Measurements from ENCODE around the gene ADPRHL1. TPM values are rescaled to one million over a fixed set of nuclear protein-coding genes. Genes with fewer than 3 reads are reported as not detected.

Gene ADPRHL1
- total RNA-seq, 1 experiment from 2014 or later, result 2.7 TPM

DNA sequence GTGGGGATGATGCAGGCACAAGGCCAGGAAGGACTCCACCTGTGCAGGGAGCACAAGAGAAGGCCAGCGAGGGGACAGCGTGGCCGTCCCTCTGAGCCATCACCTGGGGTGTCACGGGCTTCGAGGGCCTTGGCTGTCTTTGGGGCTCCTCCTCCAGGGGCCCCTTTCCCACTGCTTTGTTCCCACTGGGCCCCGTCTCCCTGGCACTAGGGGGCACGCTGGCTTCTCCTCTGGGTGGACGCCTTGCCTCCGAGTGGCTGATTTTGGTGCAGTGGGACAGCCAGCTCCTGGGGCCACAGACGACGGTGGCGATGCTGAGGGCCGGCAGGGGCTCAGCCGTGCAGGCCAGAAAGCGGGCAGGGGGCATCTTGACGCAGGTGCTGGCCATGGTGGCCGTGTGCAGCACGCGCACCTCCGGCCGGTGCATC lies 46.2 kb downstream of the ADPRHL1 start:
- H3K27me3 ChIP-seq (ENCODE audit: insufficient read depth, low read length), result no peaks in the 10 kb centered on the region
- H3K4me2 ChIP-seq (ENCODE audit: insufficient read depth, insufficient read length, low read length), result no peak overlapping the region
- H2BK15ac ChIP-seq (ENCODE audit: low read depth, low read length), result no peak overlapping the region
- no peaks in the 10 kb centered on the region for H3K4me1 Mint-ChIP-seq
- H2BK5ac ChIP-seq (ENCODE audit: insufficient read length, low read length), result no peak overlapping the region
- H3K79me1 ChIP-seq (ENCODE audit: insufficient read depth, low read depth, low read length, poor library complexity, severe bottlenecking), result no peaks in the 10 kb centered on the region
- no peak overlapping the region for H4K5ac ChIP-seq (ENCODE audit: insufficient read length, low read depth, low read length)
- H3K27ac ChIP-seq (ENCODE audit: insufficient read length, low read depth, low read length), result no peak overlapping the region
- H4K20me1 ChIP-seq (ENCODE audit: control insufficient read depth, insufficient read depth, insufficient read length), result no peaks in the 10 kb centered on the region
- no peak overlapping the region for H2AFZ ChIP-seq (ENCODE audit: low read length)
- no peak overlapping the region for H3K56ac ChIP-seq (ENCODE audit: insufficient read length, low read depth, low read length)
- no peak overlapping the region for H3K18ac ChIP-seq (ENCODE audit: insufficient read length, low read depth, low read length)
- H3K36me3 Mint-ChIP-seq (ENCODE audit: insufficient read depth in 1 of 3, low read depth in 3 of 3), result no peaks in the 10 kb centered on the region; a peak in 2 of 7 replicates
- H3K23me2 ChIP-seq (ENCODE audit: insufficient read length, low read depth, low read length, poor library complexity, severe bottlenecking), result peaks cover 2% of the 10 kb centered on the region
- peaks cover 4% of the 10 kb centered on the region for H3K27me3 Mint-ChIP-seq (ENCODE audit: low read depth)
- H2AK5ac ChIP-seq (ENCODE audit: insufficient read length, low read length), result no peak overlapping the region
- no peak overlapping the region for H3K27ac Mint-ChIP-seq
- no peaks in the 10 kb centered on the region for H3K9me3 Mint-ChIP-seq
- H2BK120ac ChIP-seq (ENCODE audit: low read depth, low read length, poor library complexity, severe bottlenecking), result no peak overlapping the region
- H3K4ac ChIP-seq (ENCODE audit: low read depth, low read length), result no peak overlapping the region
- no peaks in the 10 kb centered on the region for H3K4me1 ChIP-seq (ENCODE audit: insufficient read depth, low read length)
- no peak overlapping the region for H3K23ac ChIP-seq (ENCODE audit: insufficient read length, low read depth, low read length)
- no peaks in the 10 kb centered on the region for H3K9me3 ChIP-seq (ENCODE audit: control insufficient read depth, low read depth, low read length)
- no peak overlapping the region for H4K91ac ChIP-seq (ENCODE audit: insufficient read length, low read depth, low read length)
- TF ChIP-seq, protein P1, sequence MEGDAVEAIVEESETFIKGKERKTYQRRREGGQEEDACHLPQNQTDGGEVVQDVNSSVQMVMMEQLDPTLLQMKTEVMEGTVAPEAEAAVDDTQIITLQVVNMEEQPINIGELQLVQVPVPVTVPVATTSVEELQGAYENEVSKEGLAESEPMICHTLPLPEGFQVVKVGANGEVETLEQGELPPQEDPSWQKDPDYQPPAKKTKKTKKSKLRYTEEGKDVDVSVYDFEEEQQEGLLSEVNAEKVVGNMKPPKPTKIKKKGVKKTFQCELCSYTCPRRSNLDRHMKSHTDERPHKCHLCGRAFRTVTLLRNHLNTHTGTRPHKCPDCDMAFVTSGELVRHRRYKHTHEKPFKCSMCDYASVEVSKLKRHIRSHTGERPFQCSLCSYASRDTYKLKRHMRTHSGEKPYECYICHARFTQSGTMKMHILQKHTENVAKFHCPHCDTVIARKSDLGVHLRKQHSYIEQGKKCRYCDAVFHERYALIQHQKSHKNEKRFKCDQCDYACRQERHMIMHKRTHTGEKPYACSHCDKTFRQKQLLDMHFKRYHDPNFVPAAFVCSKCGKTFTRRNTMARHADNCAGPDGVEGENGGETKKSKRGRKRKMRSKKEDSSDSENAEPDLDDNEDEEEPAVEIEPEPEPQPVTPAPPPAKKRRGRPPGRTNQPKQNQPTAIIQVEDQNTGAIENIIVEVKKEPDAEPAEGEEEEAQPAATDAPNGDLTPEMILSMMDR (conservative IDR thresholded peaks at IDR 0.05), result no peak
- no peaks in the 10 kb centered on the region for H3K79me2 ChIP-seq (ENCODE audit: insufficient read depth, low read length)
- peak; percentile 24 for DNase-seq
- no peak overlapping the region for H2BK12ac ChIP-seq (ENCODE audit: insufficient read length, low read depth, low read length)
- H3T11ph ChIP-seq (ENCODE audit: low read length), result no peak overlapping the region
- WGBS (ENCODE audit: extremely low coverage, insufficient read length, low lambda C conversion rate), result no CpG with 5 or more reads among the region's 21 CpGs
- H3K9ac ChIP-seq (ENCODE audit: extremely low read depth, insufficient read length, low read length), result no peak overlapping the region
- H2BK20ac ChIP-seq (ENCODE audit: low read depth, low read length, poor library complexity, severe bottlenecking), result no peak overlapping the region
- H3K14ac ChIP-seq (ENCODE audit: insufficient read depth, low read length), result no peak overlapping the region; the same call in 1 of the 2 replicates
- no peak overlapping the region for H3K4me3 Mint-ChIP-seq
- no peak overlapping the region for H4K8ac ChIP-seq (replicated peaks; ENCODE audit: insufficient read length, low read depth, low read length)
